H1 (cell line): ENCODE data around the gene PIGZ.

Source experiments
- BCL11A ChIP-seq, 2 experiments: IDR thresholded peaks; one replicate each; pipeline ENCODE4 v1.6.1; 2011; ENCODE audit warnings: low read depth in 2 of 2, low read length in 2 of 2, mild to moderate bottlenecking in 2 of 2
- CTCF ChIP-seq, 3 experiments: IDR thresholded peaks; 1 replicate in 2 of 3; 2 replicates in 1 of 3; pipeline versions ENCODE4 v1.5.1 to v1.6.1; 2011; ENCODE audit warnings: low read length in 3 of 3, mild to moderate bottlenecking in 3 of 3, inconsistent platforms in 2 of 3, low read depth in 1 of 3, moderate library complexity in 1 of 3; ENCODE audit not compliant: insufficient read depth in 1 of 3; ENCODE audit errors: control extremely low read depth in 1 of 3
- POLR2AphosphoS5 ChIP-seq: IDR thresholded peaks from 2 replicates; pipeline ENCODE4 v1.6.1; 2011; ENCODE audit warnings: low read depth, low read length
- RXRA ChIP-seq: IDR thresholded peaks from 2 replicates; pipeline ENCODE4 v1.6.1; 2011; ENCODE audit warnings: low read depth, mild to moderate bottlenecking, low read length, moderate library complexity; ENCODE audit not compliant: insufficient read depth

- TF ChIP-seq BCL11A (IDR thresholded peaks at IDR 0.05; ENCODE audit: low read depth in 2 of 2, low read length in 2 of 2) (no peak), POLR2AphosphoS5 (no peak), CTCF (IDR thresholded peaks at IDR 0.05; ENCODE audit: control extremely low read depth in 1 of 3, insufficient read depth in 1 of 3, low read depth in 1 of 3, low read length in 3 of 3) (no peak), RXRA (no peak)
Observed at GRCh38 chr3:196989721-196990262, 21.2 kb upstream of the PIGZ start.
